ENCODE data around the gene MUS81.

MUS81 gene

GRCh38 chr11:65880027-65880426 lies 19.8 kb downstream of the MUS81 start:
- Histone ChIP-seq H3K27me3 (ENCODE audit: control insufficient read depth in 1 of 2, insufficient read depth in 2 of 2, low read length in 2 of 2) (no peaks in the 10 kb centered on the region), H3K4me1 (ENCODE audit: control insufficient read depth, insufficient read depth, low read length) (peaks cover 10% of the 10 kb centered on the region), H3K4me3 (ENCODE audit: low read length in 2 of 2) (no peak overlapping the region), H3K9me3 (ENCODE audit: control insufficient read depth in 2 of 2, low read length in 2 of 2) (no peaks in the 10 kb centered on the region), H3K9ac (ENCODE audit: low read length in 2 of 2) (no peak overlapping the region), H3K27ac (ENCODE audit: low read length) (no peak overlapping the region), H3K36me3 (ENCODE audit: control insufficient read depth in 2 of 2, insufficient read depth in 2 of 2, low read length in 2 of 2) (peaks cover 14 to 16% of the 10 kb centered on the region in 2 donors)

DNA sequence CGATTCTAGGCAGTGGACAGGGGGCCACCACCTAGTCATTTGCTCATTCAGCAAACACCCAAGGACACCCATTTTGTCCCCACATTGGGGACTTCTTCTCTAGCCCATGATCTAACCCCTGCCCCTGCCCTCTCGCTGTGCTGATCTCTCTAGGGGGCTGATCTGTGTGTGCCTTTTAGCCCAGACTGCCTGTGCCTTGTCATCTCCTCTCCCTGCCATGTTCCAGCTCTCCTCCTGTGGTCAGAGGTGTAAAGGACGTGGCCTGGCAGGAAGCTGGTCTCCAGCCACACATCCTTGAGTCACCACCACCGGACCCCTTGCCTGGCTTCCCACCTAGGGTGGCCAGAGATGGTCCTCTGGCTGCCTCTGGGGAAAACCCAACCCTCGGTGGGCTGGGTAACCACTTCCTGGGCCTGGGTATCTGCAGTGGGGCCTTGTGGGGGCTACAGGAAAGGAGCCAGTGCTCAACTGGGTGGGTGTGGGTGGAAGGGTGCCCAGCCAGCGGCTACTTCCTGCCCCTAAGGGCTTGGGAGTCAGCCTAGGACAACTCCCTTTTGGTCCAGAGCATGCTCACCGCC lies 20.7 kb downstream of the MUS81 start:
- H3K9ac ChIP-seq (ENCODE audit: low read length in 2 of 2), result no peak overlapping the region
- H3K27me3 ChIP-seq (ENCODE audit: control insufficient read depth in 1 of 2, insufficient read depth in 2 of 2, low read length in 2 of 2), result no peaks in the 10 kb centered on the region
- peaks cover 14% of the 10 kb centered on the region for H3K4me1 ChIP-seq (ENCODE audit: control insufficient read depth, insufficient read depth, low read length)
- peaks cover 14 to 19% of the 10 kb centered on the region in 2 donors for H3K36me3 ChIP-seq (ENCODE audit: control insufficient read depth in 2 of 2, insufficient read depth in 2 of 2, low read length in 2 of 2)
- no peaks in the 10 kb centered on the region for H3K9me3 ChIP-seq (ENCODE audit: control insufficient read depth in 2 of 2, low read length in 2 of 2)
- H3K4me3 ChIP-seq (ENCODE audit: low read length in 2 of 2), result no peak overlapping the region
- H3K27ac ChIP-seq (ENCODE audit: low read length), result no peak overlapping the region

GRCh38 chr11:65882120-65883057 lies 22.2 kb downstream of the MUS81 start:
- Histone ChIP-seq H3K9me3 (ENCODE audit: control insufficient read depth in 2 of 2, low read length in 2 of 2) (no peaks in the 10 kb centered on the region), H3K27me3 (ENCODE audit: control insufficient read depth in 1 of 2, insufficient read depth in 2 of 2, low read length in 2 of 2) (no peaks in the 10 kb centered on the region), H3K36me3 (ENCODE audit: control insufficient read depth in 2 of 2, insufficient read depth in 2 of 2, low read length in 2 of 2) (peaks cover 21 to 22% of the 10 kb centered on the region in 2 donors), H3K27ac (ENCODE audit: low read length) (no peak overlapping the region), H3K4me3 (ENCODE audit: low read length in 2 of 2) (no peak overlapping the region), H3K9ac (ENCODE audit: low read length in 2 of 2) (no peak overlapping the region), H3K4me1 (ENCODE audit: control insufficient read depth, insufficient read depth, low read length) (peaks cover 19% of the 10 kb centered on the region)

GRCh38 chr11:65883058-65883761 lies 23.0 kb downstream of the MUS81 start:
- Histone ChIP-seq H3K27ac (ENCODE audit: low read length) (no peak overlapping the region), H3K4me1 (ENCODE audit: control insufficient read depth, insufficient read depth, low read length) (peaks cover 27% of the 10 kb centered on the region)

DNA sequence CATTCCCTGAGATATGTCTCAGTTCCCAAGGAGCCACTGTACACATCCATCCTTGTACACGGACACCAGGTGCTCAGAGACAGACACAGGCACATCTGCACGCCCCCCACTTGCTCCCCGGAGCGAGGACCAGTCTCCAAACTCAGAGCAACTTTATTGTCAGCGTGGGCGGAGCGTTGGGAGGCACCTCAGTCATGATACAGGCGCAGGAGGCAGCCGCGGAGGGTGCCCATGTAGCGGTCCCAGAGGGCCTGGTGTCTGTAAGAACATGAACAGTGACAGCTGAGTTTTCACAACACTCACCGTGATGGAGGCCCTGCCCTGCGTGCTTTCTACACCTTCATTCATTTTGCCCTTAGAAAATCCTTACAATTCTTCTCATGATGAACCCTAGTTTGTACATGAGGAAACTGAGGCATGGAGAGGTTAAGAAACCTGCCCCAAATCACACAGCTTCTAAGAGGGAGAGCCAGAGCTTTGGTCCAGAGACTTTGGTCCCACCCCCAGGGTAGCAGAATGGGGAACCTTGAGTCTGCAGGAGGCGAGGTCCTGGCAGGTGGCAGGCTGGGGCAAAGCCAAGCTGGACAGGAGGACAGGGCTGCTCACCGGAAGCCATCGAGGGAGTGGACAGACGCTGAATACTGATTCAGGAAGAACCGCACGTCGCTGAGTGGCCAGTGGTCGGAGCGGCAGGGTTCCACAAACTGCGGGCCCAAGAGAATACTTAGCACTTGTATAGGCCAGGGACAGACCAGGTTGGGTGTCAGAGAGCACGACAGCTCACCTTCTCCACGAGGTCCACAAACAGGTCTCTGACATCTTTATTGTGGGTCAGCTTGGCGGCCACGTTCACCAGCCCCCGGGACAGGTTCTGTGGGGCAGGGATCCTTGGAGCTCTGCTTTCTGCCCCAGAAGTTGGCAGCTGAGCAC lies 23.8 kb downstream of the MUS81 start:
- Histone ChIP-seq H3K9ac (ENCODE audit: low read length in 2 of 2) (no peak overlapping the region), H3K4me1 (ENCODE audit: control insufficient read depth, insufficient read depth, low read length) (peaks cover 35% of the 10 kb centered on the region), H3K27me3 (ENCODE audit: control insufficient read depth in 1 of 2, insufficient read depth in 2 of 2, low read length in 2 of 2) (no peaks in the 10 kb centered on the region), H3K4me3 (ENCODE audit: low read length in 2 of 2) (peak overlapping the region in 1 of 2 donors; percentile 35), H3K9me3 (ENCODE audit: control insufficient read depth in 2 of 2, low read length in 2 of 2) (no peaks in the 10 kb centered on the region), H3K27ac (ENCODE audit: low read length) (peak overlapping the region; percentile 11), H3K36me3 (ENCODE audit: control insufficient read depth in 2 of 2, insufficient read depth in 2 of 2, low read length in 2 of 2) (peaks cover 21 to 22% of the 10 kb centered on the region in 2 donors)

More at GRCh38 chr11:65883058-65883761, 23.0 kb downstream of the MUS81 start:
- peaks cover 21 to 22% of the 10 kb centered on the region in 2 donors for H3K36me3 ChIP-seq (ENCODE audit: control insufficient read depth in 2 of 2, insufficient read depth in 2 of 2, low read length in 2 of 2)
- no peaks in the 10 kb centered on the region for H3K9me3 ChIP-seq (ENCODE audit: control insufficient read depth in 2 of 2, low read length in 2 of 2)
- H3K9ac ChIP-seq (ENCODE audit: low read length in 2 of 2), result no peak overlapping the region
- no peaks in the 10 kb centered on the region for H3K27me3 ChIP-seq (ENCODE audit: control insufficient read depth in 1 of 2, insufficient read depth in 2 of 2, low read length in 2 of 2)
- H3K4me3 ChIP-seq (ENCODE audit: low read length in 2 of 2), result no peak overlapping the region

DNA sequence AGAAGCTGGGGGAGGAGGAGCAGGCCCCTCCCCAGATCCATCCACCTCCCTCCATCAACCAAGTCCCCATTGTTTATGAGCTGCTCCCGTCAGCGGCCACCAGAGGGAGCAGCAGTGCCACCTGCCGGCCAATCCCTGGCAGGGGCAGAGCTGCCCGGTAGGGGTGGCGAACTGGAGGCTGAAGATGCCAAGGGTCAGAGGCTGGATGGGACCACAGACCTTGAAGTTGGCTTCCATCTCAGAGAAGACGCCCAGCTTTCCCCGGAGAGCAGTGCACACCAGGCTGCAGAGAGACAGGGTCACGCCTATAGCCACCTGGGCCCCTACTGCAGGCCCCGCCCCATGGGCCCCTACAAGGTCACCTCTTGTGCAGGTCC lies 24.5 kb downstream of the MUS81 start:
- Histone ChIP-seq H3K27ac (ENCODE audit: low read length) (peak overlapping the region; percentile 18), H3K9me3 (ENCODE audit: control insufficient read depth in 2 of 2, low read length in 2 of 2) (no peaks in the 10 kb centered on the region), H3K36me3 (ENCODE audit: control insufficient read depth in 2 of 2, insufficient read depth in 2 of 2, low read length in 2 of 2) (peaks cover 21 to 22% of the 10 kb centered on the region in 2 donors), H3K9ac (ENCODE audit: low read length in 2 of 2) (no peak overlapping the region), H3K4me3 (ENCODE audit: low read length in 2 of 2) (peak overlapping the region in 1 of 2 donors; percentile 35), H3K4me1 (ENCODE audit: control insufficient read depth, insufficient read depth, low read length) (peaks cover 42% of the 10 kb centered on the region), H3K27me3 (ENCODE audit: control insufficient read depth in 1 of 2, insufficient read depth in 2 of 2, low read length in 2 of 2) (no peaks in the 10 kb centered on the region)

DNA sequence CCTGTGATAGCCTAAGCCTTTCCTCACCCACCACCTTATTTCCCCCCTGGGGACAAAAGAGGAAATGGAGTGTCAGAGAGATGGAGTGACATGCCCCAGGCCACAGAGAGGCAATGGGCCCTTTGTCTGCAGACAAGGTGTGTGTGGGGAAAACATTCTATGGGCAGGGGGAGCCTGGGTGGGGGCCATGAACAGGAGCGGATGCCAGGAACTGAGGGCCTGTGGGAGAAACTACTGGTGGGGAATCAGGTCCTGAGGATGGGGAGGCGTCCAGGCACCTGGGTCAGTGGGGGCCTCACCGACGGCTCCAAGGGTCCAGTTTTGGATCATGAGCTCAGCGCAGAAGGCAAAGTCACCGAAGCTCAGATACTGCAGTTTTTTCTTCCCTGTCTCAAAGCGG lies 25.0 kb downstream of the MUS81 start:
- no peak overlapping the region for H3K9ac ChIP-seq (ENCODE audit: low read length in 2 of 2)
- H3K27me3 ChIP-seq (ENCODE audit: control insufficient read depth in 1 of 2, insufficient read depth in 2 of 2, low read length in 2 of 2), result no peaks in the 10 kb centered on the region
- peaks cover 21 to 22% of the 10 kb centered on the region in 2 donors for H3K36me3 ChIP-seq (ENCODE audit: control insufficient read depth in 2 of 2, insufficient read depth in 2 of 2, low read length in 2 of 2)
- H3K27ac ChIP-seq (ENCODE audit: low read length), result peak overlapping the region; percentile 18
- peaks cover 47% of the 10 kb centered on the region for H3K4me1 ChIP-seq (ENCODE audit: control insufficient read depth, insufficient read depth, low read length)
- no peak overlapping the region for H3K4me3 ChIP-seq (ENCODE audit: low read length in 2 of 2)
- H3K9me3 ChIP-seq (ENCODE audit: control insufficient read depth in 2 of 2, low read length in 2 of 2), result no peaks in the 10 kb centered on the region

DNA sequence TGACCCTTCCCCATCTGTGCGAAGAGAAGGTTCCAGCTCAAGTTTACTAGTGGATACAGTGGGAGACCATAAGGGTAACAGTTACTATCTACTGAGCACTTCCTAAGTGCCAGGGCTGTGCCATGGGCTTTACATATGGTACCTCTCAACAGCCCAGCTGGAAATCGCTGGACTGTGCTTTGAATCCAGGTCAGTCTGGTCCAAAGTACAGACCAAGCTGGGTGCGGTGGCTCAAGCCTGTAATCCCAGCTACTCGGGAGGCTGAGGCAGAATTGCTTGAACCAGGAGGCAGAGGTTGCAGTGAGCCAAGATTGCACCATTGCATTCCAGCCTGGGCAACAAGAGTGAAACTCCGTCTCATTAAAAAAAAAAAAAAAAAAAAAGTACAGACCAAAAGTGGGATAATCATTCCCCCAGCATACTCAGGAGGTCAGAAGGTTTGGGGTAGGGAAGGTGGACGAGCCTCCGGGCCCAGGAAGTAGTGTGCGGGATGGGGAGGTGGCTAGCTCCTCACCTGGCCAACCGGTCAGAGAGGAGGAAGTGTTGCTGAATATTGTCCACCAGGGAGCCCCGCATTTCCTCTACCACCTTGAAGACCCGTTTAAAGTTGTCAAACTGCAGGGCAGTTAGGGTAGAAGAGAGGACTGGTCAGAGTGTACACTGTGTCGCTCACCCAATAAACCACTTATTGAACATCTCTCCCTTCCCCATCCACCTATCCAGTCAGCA lies 25.7 kb downstream of the MUS81 start:
- H3K9me3 ChIP-seq (ENCODE audit: control insufficient read depth in 2 of 2, low read length in 2 of 2), result no peaks in the 10 kb centered on the region
- H3K27me3 ChIP-seq (ENCODE audit: control insufficient read depth in 1 of 2, insufficient read depth in 2 of 2, low read length in 2 of 2), result no peaks in the 10 kb centered on the region
- no peak overlapping the region for H3K27ac ChIP-seq (ENCODE audit: low read length)
- no peak overlapping the region for H3K9ac ChIP-seq (ENCODE audit: low read length in 2 of 2)
- H3K4me1 ChIP-seq (ENCODE audit: control insufficient read depth, insufficient read depth, low read length), result peaks cover 51% of the 10 kb centered on the region
- no peak overlapping the region for H3K4me3 ChIP-seq (ENCODE audit: low read length in 2 of 2)
- peaks cover 21 to 22% of the 10 kb centered on the region in 2 donors for H3K36me3 ChIP-seq (ENCODE audit: control insufficient read depth in 2 of 2, insufficient read depth in 2 of 2, low read length in 2 of 2)

DNA sequence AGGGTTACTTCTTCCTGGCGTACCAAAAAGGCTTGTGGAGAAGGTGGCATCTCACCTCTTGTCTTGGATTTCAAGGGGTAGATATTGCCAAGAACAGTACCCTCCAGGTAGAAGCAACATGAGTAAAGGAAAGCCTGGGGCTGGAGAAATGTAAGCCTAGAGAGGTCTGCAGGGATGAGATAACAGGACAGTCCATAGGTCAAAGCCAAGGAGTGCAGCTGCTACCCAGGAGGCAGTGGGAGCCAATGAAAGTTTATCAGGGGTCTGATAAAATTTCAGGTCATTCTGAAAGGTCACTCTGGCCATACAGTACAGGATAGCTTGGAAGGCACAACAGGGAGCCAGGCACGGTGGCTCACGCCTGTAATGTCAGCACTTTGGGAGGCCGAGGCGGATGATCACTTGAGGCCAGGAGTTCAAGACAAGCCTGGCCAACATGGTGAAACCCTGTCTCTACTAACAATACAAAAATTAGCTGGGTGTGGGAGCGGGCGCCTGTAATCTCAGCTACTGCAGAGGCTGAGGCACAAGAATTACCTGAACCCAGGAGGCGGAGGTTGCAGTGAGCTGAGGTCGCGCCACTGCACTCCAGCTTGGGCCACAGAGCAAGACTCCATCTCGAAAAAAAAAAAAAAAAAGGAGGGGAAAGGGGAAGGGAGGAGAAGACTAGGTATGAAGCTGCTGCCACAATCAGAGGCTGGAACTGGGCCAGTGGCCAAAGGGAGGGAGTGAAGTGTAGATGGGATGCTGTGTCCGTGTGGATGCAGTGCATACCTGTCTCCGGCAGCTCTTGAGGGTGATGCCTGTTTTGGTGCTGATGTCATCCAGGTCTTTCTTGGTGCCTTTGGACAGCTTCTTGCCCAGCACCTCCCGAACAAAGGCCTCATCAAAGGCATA lies 26.8 kb downstream of the MUS81 start:
- no peaks in the 10 kb centered on the region for H3K9me3 ChIP-seq (ENCODE audit: control insufficient read depth in 2 of 2, low read length in 2 of 2)
- peak overlapping the region; percentile 99 for H3K27ac ChIP-seq (ENCODE audit: low read length)
- H3K9ac ChIP-seq (ENCODE audit: low read length in 2 of 2), result peak overlapping the region; percentile 89 to 91
- H3K27me3 ChIP-seq (ENCODE audit: control insufficient read depth in 1 of 2, insufficient read depth in 2 of 2, low read length in 2 of 2), result no peaks in the 10 kb centered on the region
- H3K4me3 ChIP-seq (ENCODE audit: low read length in 2 of 2), result peak overlapping the region; percentile 89 to 93
- peaks cover 61% of the 10 kb centered on the region for H3K4me1 ChIP-seq (ENCODE audit: control insufficient read depth, insufficient read depth, low read length)
- peaks cover 21 to 22% of the 10 kb centered on the region in 2 donors for H3K36me3 ChIP-seq (ENCODE audit: control insufficient read depth in 2 of 2, insufficient read depth in 2 of 2, low read length in 2 of 2)
